ENCODE results near the gene LUZP2.
"Not testable (repeated sequence)": the region's sequence is repeated elsewhere in the genome, so short reads cannot be mapped to it uniquely, and the experiment has no call there.

Gene LUZP2

GRCh38 chr11:24886880-24887619 lies 390.2 kb downstream of the LUZP2 start:
- Histone ChIP-seq H3F3A (ENCODE audit: control insufficient read depth, insufficient read depth) (no peaks in the 10 kb centered on the region), H3K27ac (ENCODE audit: low read depth, low read length) (no peak overlapping the region), H3K79me2 (ENCODE audit: control insufficient read depth, low read length) (no peaks in the 10 kb centered on the region), H4K20me1 (ENCODE audit: control insufficient read depth, insufficient read depth, low read depth, low read length) (no peaks in the 10 kb centered on the region), H3K9me3 (ENCODE audit: control insufficient read depth, insufficient read depth, low read length) (no peaks in the 10 kb centered on the region), H3K4me1 (ENCODE audit: control insufficient read depth, low read length) (no peaks in the 10 kb centered on the region), H3K4me2 (ENCODE audit: low read length) (no peak overlapping the region), H3K9me2 (replicated peaks; ENCODE audit: control insufficient read depth, low read length) (no peaks in the 10 kb centered on the region), H3K27me3 (ENCODE audit: control insufficient read depth, low read length) (no peaks in the 10 kb centered on the region), H3K4me3 (ENCODE audit: low read length) (no peak overlapping the region), H3K36me3 (ENCODE audit: control insufficient read depth, low read length) (no peaks in the 10 kb centered on the region)
- TF ChIP-seq EZH2phosphoT487 (IDR thresholded peaks at IDR 0.05; ENCODE audit: borderline replicate concordance, low read length), result no peak
- TF ChIP-seq, protein P1, sequence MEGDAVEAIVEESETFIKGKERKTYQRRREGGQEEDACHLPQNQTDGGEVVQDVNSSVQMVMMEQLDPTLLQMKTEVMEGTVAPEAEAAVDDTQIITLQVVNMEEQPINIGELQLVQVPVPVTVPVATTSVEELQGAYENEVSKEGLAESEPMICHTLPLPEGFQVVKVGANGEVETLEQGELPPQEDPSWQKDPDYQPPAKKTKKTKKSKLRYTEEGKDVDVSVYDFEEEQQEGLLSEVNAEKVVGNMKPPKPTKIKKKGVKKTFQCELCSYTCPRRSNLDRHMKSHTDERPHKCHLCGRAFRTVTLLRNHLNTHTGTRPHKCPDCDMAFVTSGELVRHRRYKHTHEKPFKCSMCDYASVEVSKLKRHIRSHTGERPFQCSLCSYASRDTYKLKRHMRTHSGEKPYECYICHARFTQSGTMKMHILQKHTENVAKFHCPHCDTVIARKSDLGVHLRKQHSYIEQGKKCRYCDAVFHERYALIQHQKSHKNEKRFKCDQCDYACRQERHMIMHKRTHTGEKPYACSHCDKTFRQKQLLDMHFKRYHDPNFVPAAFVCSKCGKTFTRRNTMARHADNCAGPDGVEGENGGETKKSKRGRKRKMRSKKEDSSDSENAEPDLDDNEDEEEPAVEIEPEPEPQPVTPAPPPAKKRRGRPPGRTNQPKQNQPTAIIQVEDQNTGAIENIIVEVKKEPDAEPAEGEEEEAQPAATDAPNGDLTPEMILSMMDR (IDR thresholded peaks at IDR 0.05; ENCODE audit: low read depth, low read length, poor library complexity, severe bottlenecking), result no peak

GRCh38 chr11:24890426-24890825 lies 393.6 kb downstream of the LUZP2 start:
- Histone ChIP-seq H3K27ac (ENCODE audit: low read depth, low read length) (no peak overlapping the region), H3K9me3 (ENCODE audit: control insufficient read depth, insufficient read depth, low read length) (no peaks in the 10 kb centered on the region), H3K36me3 (ENCODE audit: control insufficient read depth, low read length) (no peaks in the 10 kb centered on the region), H4K20me1 (ENCODE audit: control insufficient read depth, insufficient read depth, low read depth, low read length) (no peaks in the 10 kb centered on the region), H3K4me2 (ENCODE audit: low read length) (no peak overlapping the region), H3K4me3 (ENCODE audit: low read length) (no peak overlapping the region), H3F3A (ENCODE audit: control insufficient read depth, insufficient read depth) (no peaks in the 10 kb centered on the region), H3K4me1 (ENCODE audit: control insufficient read depth, low read length) (no peaks in the 10 kb centered on the region), H3K27me3 (ENCODE audit: control insufficient read depth, low read length) (no peaks in the 10 kb centered on the region), H3K9me2 (replicated peaks; ENCODE audit: control insufficient read depth, low read length) (no peaks in the 10 kb centered on the region), H3K79me2 (ENCODE audit: control insufficient read depth, low read length) (no peaks in the 10 kb centered on the region)
- TF ChIP-seq, protein P1 (IDR thresholded peaks at IDR 0.05; ENCODE audit: low read depth, low read length, poor library complexity, severe bottlenecking), result no peak
- no peak for TF ChIP-seq EZH2phosphoT487 (IDR thresholded peaks at IDR 0.05; ENCODE audit: borderline replicate concordance, low read length)

DNA sequence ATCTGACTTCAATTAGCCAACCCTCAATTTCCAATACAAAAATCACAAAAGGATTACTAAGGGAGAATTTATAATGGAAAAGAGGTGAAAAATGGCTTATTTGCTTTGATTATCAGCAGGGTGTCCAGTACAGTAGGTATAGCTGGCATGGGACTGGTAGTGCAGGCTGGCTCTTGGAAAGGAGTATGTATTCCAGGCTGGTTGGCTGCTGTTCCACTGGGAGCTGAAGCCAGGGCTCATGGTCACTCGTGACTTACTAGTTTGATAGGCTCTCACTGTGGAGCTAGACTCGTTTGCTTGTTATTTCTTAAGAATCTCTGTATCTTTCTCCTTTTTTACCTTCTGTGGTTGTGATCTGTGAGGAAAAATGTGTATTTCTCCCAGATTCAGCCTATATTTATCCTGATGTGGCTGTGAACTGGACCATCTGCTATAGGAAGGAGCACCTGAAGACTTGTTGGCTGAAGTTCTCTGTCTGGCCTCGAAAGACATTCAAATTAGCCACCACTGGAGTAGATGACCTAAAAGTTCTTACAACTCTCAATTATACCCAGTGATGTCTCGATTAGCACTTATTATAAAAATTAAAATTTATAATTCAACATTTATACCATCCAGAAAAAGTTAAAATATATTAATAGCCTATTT lies 395.1 kb downstream of the LUZP2 start:
- not testable (repeated sequence) for H3K4me1 ChIP-seq (ENCODE audit: control insufficient read depth, low read length); H3K27ac ChIP-seq (ENCODE audit: low read depth, low read length); H4K20me1 ChIP-seq (ENCODE audit: control insufficient read depth, insufficient read depth, low read depth, low read length); H3K36me3 ChIP-seq (ENCODE audit: control insufficient read depth, low read length); H3K79me2 ChIP-seq (ENCODE audit: control insufficient read depth, low read length); H3K27me3 ChIP-seq (ENCODE audit: control insufficient read depth, low read length); H3F3A ChIP-seq (ENCODE audit: control insufficient read depth, insufficient read depth); H3K4me2 ChIP-seq (ENCODE audit: low read length); H3K4me3 ChIP-seq (ENCODE audit: low read length); H3K9me3 ChIP-seq (ENCODE audit: control insufficient read depth, insufficient read depth, low read length); H3K9me2 ChIP-seq (replicated peaks; ENCODE audit: control insufficient read depth, low read length)

- Histone ChIP-seq H3K9me2 (replicated peaks; ENCODE audit: control insufficient read depth, low read length) (no peaks in the 10 kb centered on the region), H3K27me3 (ENCODE audit: control insufficient read depth, low read length) (no peaks in the 10 kb centered on the region), H3K4me3 (ENCODE audit: low read length) (no peak overlapping the region), H3F3A (ENCODE audit: control insufficient read depth, insufficient read depth) (no peaks in the 10 kb centered on the region), H3K79me2 (ENCODE audit: control insufficient read depth, low read length) (no peaks in the 10 kb centered on the region), H3K9me3 (ENCODE audit: control insufficient read depth, insufficient read depth, low read length) (peaks cover 3% of the 10 kb centered on the region; the same call in 1 of the 2 replicates), H3K27ac (ENCODE audit: low read depth, low read length) (no peak overlapping the region), H3K36me3 (ENCODE audit: control insufficient read depth, low read length) (no peaks in the 10 kb centered on the region), H3K4me1 (ENCODE audit: control insufficient read depth, low read length) (no peaks in the 10 kb centered on the region), H3K4me2 (ENCODE audit: low read length) (no peak overlapping the region), H4K20me1 (ENCODE audit: control insufficient read depth, insufficient read depth, low read depth, low read length) (no peaks in the 10 kb centered on the region)
- TF ChIP-seq, protein P1 (IDR thresholded peaks at IDR 0.05; ENCODE audit: low read depth, low read length, poor library complexity, severe bottlenecking), result no peak
- TF ChIP-seq EZH2phosphoT487 (IDR thresholded peaks at IDR 0.05; ENCODE audit: borderline replicate concordance, low read length), result no peak
Measured at GRCh38 chr11:24896118-24896835, 399.4 kb downstream of the LUZP2 start.

Data from DOHH2 (cell line).